ENCODE results near the gene FNDC11. TPM values are rescaled to one million over a fixed set of nuclear protein-coding genes. Genes with fewer than 3 reads are reported as not detected.

The FNDC11 gene
- total and polyA plus RNA-seq, 8 donors = 0.06 to 0.35 (median 0.17) TPM; not detected in 2

- no peaks in the 10 kb centered on the region for H3K27me3 ChIP-seq
- no peak for TF ChIP-seq CTCF (IDR thresholded peaks at IDR 0.05)
- no peaks in the 10 kb centered on the region for H3K9me3 ChIP-seq
- 95 to 97% methylated on average over 58 to 61 of the region's 61 CpGs for WGBS, 2 donors
- FAIRE-seq (no peak), DNase-seq (peak in 1 of 6 donors; percentile 76), ATAC-seq (no peak)
- no peak overlapping the region for H3K27ac ChIP-seq
- H3K36me3 ChIP-seq = peaks cover 0 to 26% (median 0%) of the 10 kb centered on the region in 3 donors
- H3K4me1 ChIP-seq = no peaks in the 10 kb centered on the region
- intact Hi-C loops (cut with DNase I) = no loop called here
- H3K4me3 ChIP-seq = no peak overlapping the region
Observed at GRCh38 chr20:63565021-63565698, 11.2 kb downstream of the FNDC11 start.

GRCh38 chr20:63565699-63566335, 11.9 kb downstream of the FNDC11 start:
- H3K9me3 ChIP-seq = no peaks in the 10 kb centered on the region
- ATAC-seq (no peak), FAIRE-seq (no peak), DNase-seq (no peak)
- H3K4me1 ChIP-seq = no peaks in the 10 kb centered on the region
- no peaks in the 10 kb centered on the region for H3K27me3 ChIP-seq
- intact Hi-C loops (cut with DNase I) = no loop called here
- peaks cover 0 to 20% (median 0%) of the 10 kb centered on the region in 3 donors for H3K36me3 ChIP-seq
- TF ChIP-seq CTCF (IDR thresholded peaks at IDR 0.05) = no peak
- H3K4me3 ChIP-seq = no peak overlapping the region
- WGBS, 2 donors = 95 to 96% methylated on average over 43 of the region's 43 CpGs
- H3K27ac ChIP-seq = no peak overlapping the region

- no peaks in the 10 kb centered on the region for H3K9me3 ChIP-seq
- WGBS, 2 donors = 68 to 73% methylated on average over 43 to 46 of the region's 46 CpGs
- H3K4me1 ChIP-seq = no peaks in the 10 kb centered on the region
- FAIRE-seq (no peak), ATAC-seq (peak in 3 of 4 donors; percentile 31 to 55 (median 43)), DNase-seq (peak in 3 of 6 donors; percentile 48 to 74 (median 58))
- no peak for TF ChIP-seq CTCF (IDR thresholded peaks at IDR 0.05)
- H3K4me3 ChIP-seq = no peak overlapping the region
- intact Hi-C loops (cut with DNase I) = no loop called here
- no peaks in the 10 kb centered on the region for H3K27me3 ChIP-seq
- H3K36me3 ChIP-seq = peaks cover 0 to 16% (median 0%) of the 10 kb centered on the region in 3 donors
- H3K27ac ChIP-seq = no peak overlapping the region
Observed at GRCh38 chr20:63566395-63567135, 12.6 kb downstream of the FNDC11 start.

GRCh38 chr20:63567136-63567385, 13.1 kb downstream of the FNDC11 start:
- no peak overlapping the region for H3K4me3 ChIP-seq
- FAIRE-seq (no peak), DNase-seq (peak in 1 of 6 donors; percentile 81), ATAC-seq (peak in 2 of 4 donors; percentile 2 to 6)
- intact Hi-C loops (cut with DNase I) = no loop called here
- no peak for TF ChIP-seq CTCF (IDR thresholded peaks at IDR 0.05)
- no peaks in the 10 kb centered on the region for H3K27me3 ChIP-seq
- WGBS, 2 donors = 92 to 97% methylated on average over 20 to 22 of the region's 22 CpGs
- H3K4me1 ChIP-seq = no peaks in the 10 kb centered on the region
- H3K9me3 ChIP-seq = no peaks in the 10 kb centered on the region
- H3K27ac ChIP-seq = no peak overlapping the region
- H3K36me3 ChIP-seq = peaks cover 0 to 12% (median 0%) of the 10 kb centered on the region in 3 donors
